GM12878 (cell line): Measurements from ENCODE around the gene DLG2. TPM values are rescaled to one million over a fixed set of nuclear protein-coding genes. Genes with fewer than 3 reads are reported as not detected.

Experiments used
- ATAC-seq: fragments of 200-7000 bp; cut with Tn5 transposase; 3 replicates; pipeline ENCODE4 v1.9.1; 2020; ENCODE audit warnings: mild to moderate bottlenecking, moderate library complexity
- BruUV-seq: library from RNA; stranded (reverse); fragments of 400-500 nt; replicated peaks from 2 replicates; lab custom pipeline; 2021; lab: Mats Ljungman, UMichigan
- CTCF ChIA-PET: fragments of 300-600 bp; sonication (Branson Sonifier 250); formaldehyde crosslinking; extraction: SDS; loops from one replicate; lab custom pipeline; 2021; ENCODE audit warnings: inconsistent platforms; lab: Yijun Ruan, JAX
- POLR2A ChIA-PET: fragments of 350-600 bp; formaldehyde crosslinking; extraction: SDS; loops from one replicate; lab custom pipeline; 2021; ENCODE audit warnings: inconsistent platforms; lab: Charles Lee
- RAD21 ChIA-PET: fragments of 300-600 bp; sonication (Branson Sonifier 250); formaldehyde crosslinking; loops from one replicate; lab custom pipeline; 2023; ENCODE audit warnings: antibody characterized with exemption; ENCODE audit not compliant: unreplicated experiment; lab: Charles Lee
- SMC1A ChIA-PET: fragments of 300-600 bp; sonication (Branson Sonifier 250); formaldehyde crosslinking; loops from one replicate; lab custom pipeline; 2023; ENCODE audit not compliant: unreplicated experiment, uncharacterized antibody; lab: Charles Lee
- DNase-seq: peaks from one replicate; pipeline ENCODE4 v3.0.0-alpha.2; 2011; ENCODE audit warnings: low read depth, low spot score
- FAIRE-seq: peaks from 3 replicates; lab custom pipeline; 2011; peaks lifted over from hg19 to GRCh38; lab: Jason Lieb, UNC
- H2AFZ ChIP-seq: 2 replicates; pipeline ENCODE4 v1.6.0; 2011; ENCODE audit warnings: low read depth, low read length, control low read depth; ENCODE audit not compliant: control insufficient read depth
- H3K27ac ChIP-seq: 2 replicates; pipeline ENCODE4 v1.5.1; 2011; ENCODE audit warnings: control low read depth; ENCODE audit not compliant: control insufficient read depth, insufficient read depth
- H3K27me3 ChIP-seq, 2 experiments: replicated peaks in 1 of 2; 2 replicates each; pipeline versions ENCODE4 v1.6.0 to v1.6.1; 2011; ENCODE audit warnings: low read length in 1 of 2; ENCODE audit not compliant: control insufficient read depth in 2 of 2, insufficient read depth in 2 of 2
- H3K36me3 ChIP-seq, 2 experiments: 2 replicates each; pipeline ENCODE4 v1.5.1; 2011; ENCODE audit warnings: low read length in 1 of 2; ENCODE audit not compliant: control insufficient read depth in 2 of 2, insufficient read depth in 2 of 2
- H3K4me1 ChIP-seq: 2 replicates; pipeline ENCODE4 v1.6.1; 2011; ENCODE audit warnings: mild to moderate bottlenecking, low read length, moderate library complexity, mixed read lengths; ENCODE audit not compliant: control insufficient read depth, insufficient read depth
- H3K4me2 ChIP-seq: 2 replicates; pipeline ENCODE4 v1.6.0; 2011; ENCODE audit warnings: control low read depth; ENCODE audit not compliant: control insufficient read depth, insufficient read depth
- H3K4me3 ChIP-seq: fragments of 200-600 bp; sonication (generic); 2 replicates; pipeline ENCODE4 v1.5.1; 2016
- H3K79me2 ChIP-seq: 2 replicates; pipeline ENCODE4 v1.6.0; 2011; ENCODE audit warnings: low read length; ENCODE audit not compliant: control insufficient read depth, insufficient read depth
- H3K9ac ChIP-seq: 2 replicates; pipeline ENCODE4 v1.8.0; 2011; ENCODE audit warnings: low read length, control low read depth, mixed read lengths; ENCODE audit not compliant: control insufficient read depth, insufficient read depth
- H3K9me3 ChIP-seq: replicated peaks from 3 replicates; pipeline ENCODE4 v1.5.1; 2011; ENCODE audit warnings: mild to moderate bottlenecking, low read length; ENCODE audit not compliant: control insufficient read depth, insufficient read depth
- H4K20me1 ChIP-seq: 2 replicates; pipeline ENCODE4 v1.6.0; 2011; ENCODE audit not compliant: control insufficient read depth, insufficient read depth
- CBFB ChIP-seq: IDR thresholded peaks from 2 replicates; pipeline ENCODE4 v1.6.1; 2016; ENCODE audit warnings: antibody characterized with exemption, low read depth
- CBX3 ChIP-seq: fragments of 200-600 bp; sonication (generic); IDR thresholded peaks from 2 replicates; pipeline ENCODE4 v1.6.1; 2016; ENCODE audit warnings: low read depth, borderline replicate concordance
- CREM ChIP-seq: IDR thresholded peaks from 2 replicates; pipeline ENCODE4 v1.6.1; 2014; ENCODE audit warnings: antibody characterized with exemption, low read depth
- EED ChIP-seq: sonication (generic); IDR thresholded peaks from 2 replicates; pipeline ENCODE4 v1.6.1; 2016; ENCODE audit warnings: antibody characterized with exemption, low read depth
- ESRRA ChIP-seq: IDR thresholded peaks from 2 replicates; pipeline ENCODE4 v1.6.1; 2012; ENCODE audit warnings: mild to moderate bottlenecking, low read length, improper control_type of control experiment
- GABPA ChIP-seq: IDR thresholded peaks from 2 replicates; pipeline ENCODE4 v1.6.1; 2014; ENCODE audit warnings: antibody characterized with exemption, low read depth, mild to moderate bottlenecking, inconsistent platforms
- JUNB ChIP-seq: IDR thresholded peaks from 2 replicates; pipeline ENCODE4 v1.6.1; 2016; ENCODE audit warnings: antibody characterized with exemption, mild to moderate bottlenecking
- MEF2A ChIP-seq: IDR thresholded peaks from 2 replicates; pipeline ENCODE4 v1.6.1; 2011; ENCODE audit warnings: low read depth, mild to moderate bottlenecking, low read length, moderate library complexity; ENCODE audit not compliant: insufficient read depth
- NFIC ChIP-seq: IDR thresholded peaks from 2 replicates; pipeline ENCODE4 v1.6.1; 2012; ENCODE audit warnings: low read depth, mild to moderate bottlenecking, inconsistent platforms, low read length, moderate library complexity
- WGBS: methylation state at CpG from one replicate; pipeline ENCODE4 v1.1.6; 2016; ENCODE audit warnings: low lambda C conversion rate; ENCODE audit not compliant: insufficient replicate concordance, insufficient coverage; ENCODE audit errors: missing lambda C conversion rate; 5-methylcytosine and 5-hydroxymethylcytosine counted together
- in situ Hi-C: fragments of 300-500 bp; cut with MboI; formaldehyde crosslinking; loops from 9 replicates; pipeline ENCODE4 v1.14.3; 2018; ENCODE audit warnings: mixed read lengths
- intact Hi-C: fragments of 100-400 bp; cut with micrococcal nuclease; formaldehyde crosslinking; loops from one replicate; pipeline ENCODE4 v1.14.2; 2022; ENCODE audit not compliant: unreplicated experiment
- polyA plus RNA-seq, 11 experiments: library from polyadenylated mRNA; depleted of rRNA in 4 of 11; unstranded in 6 of 11; stranded (reverse) in 5 of 11; fragments of >200 nt; fragmentation: Nextera tagmentation in 4 of 11; fragmentation: Illumina TruSeq in 1 of 11; extraction: Ambion mirVana in 4 of 11; extraction: Trizol in 1 of 11; gene quantifications; 1 replicate in 1 of 11; 2 replicates in 10 of 11; pipeline versions ENCODE4 v1.2.1 to v1.2.3, GENCODE V29; 2011 to 2016; ENCODE audit warnings: inconsistent platforms in 2 of 11, missing spikeins in 2 of 11, low read depth in 1 of 11
- total RNA-seq, 4 experiments: library from RNA; depleted of rRNA in 3 of 4; stranded (reverse); fragments of >200 nt in 3 of 4; fragmentation: Illumina TruSeq in 1 of 4; extraction: Trizol in 1 of 4; gene quantifications; 2 replicates each; pipeline versions ENCODE4 v1.2.1 to v1.2.3, GENCODE V29; 2013 to 2021
- TF ChIP-seq, protein P1 (sequence below): fragments of 150-350 bp; IDR thresholded peaks from 2 replicates; pipeline ENCODE4 v1.6.1; 2016; ENCODE audit warnings: low read depth, low read length
- TF ChIP-seq, protein P2 (sequence below): IDR thresholded peaks from 2 replicates; pipeline ENCODE4 v1.6.1; 2012; ENCODE audit warnings: low read length, inconsistent platforms
- TF ChIP-seq, protein P3 (sequence below): fragments of 450-650 bp; IDR thresholded peaks from 2 replicates; pipeline ENCODE4 v1.6.1; 2017; ENCODE audit warnings: mild to moderate bottlenecking, moderate library complexity

Gene DLG2
- total and polyA plus RNA-seq, 10 of the 15 experiments (the other 5 are each of a cell fraction or from before 2014, with no cell fraction given): 0.09 to 0.98 (median 0.35) TPM

DNA sequence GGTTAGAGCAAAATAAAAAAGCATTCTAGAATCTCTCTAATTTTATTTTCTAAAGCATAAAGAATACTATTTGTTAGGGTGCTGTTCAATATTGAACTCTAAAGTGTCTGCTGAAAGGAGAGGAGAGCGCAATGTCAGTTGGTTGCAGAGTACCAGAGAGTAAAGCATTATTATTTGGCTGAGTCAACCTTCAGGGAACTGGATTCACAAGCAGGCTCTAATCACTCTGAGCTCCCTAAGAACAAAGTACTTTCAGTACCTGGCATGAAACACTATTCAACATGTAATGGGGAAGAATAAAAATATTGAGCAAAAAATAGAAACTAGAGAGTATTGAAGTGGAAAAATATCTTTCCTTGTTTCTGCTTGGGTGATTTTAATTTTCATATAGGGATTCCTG lies 1380.0 kb downstream of the DLG2 start (continued):
- TF ChIP-seq, protein P1, sequence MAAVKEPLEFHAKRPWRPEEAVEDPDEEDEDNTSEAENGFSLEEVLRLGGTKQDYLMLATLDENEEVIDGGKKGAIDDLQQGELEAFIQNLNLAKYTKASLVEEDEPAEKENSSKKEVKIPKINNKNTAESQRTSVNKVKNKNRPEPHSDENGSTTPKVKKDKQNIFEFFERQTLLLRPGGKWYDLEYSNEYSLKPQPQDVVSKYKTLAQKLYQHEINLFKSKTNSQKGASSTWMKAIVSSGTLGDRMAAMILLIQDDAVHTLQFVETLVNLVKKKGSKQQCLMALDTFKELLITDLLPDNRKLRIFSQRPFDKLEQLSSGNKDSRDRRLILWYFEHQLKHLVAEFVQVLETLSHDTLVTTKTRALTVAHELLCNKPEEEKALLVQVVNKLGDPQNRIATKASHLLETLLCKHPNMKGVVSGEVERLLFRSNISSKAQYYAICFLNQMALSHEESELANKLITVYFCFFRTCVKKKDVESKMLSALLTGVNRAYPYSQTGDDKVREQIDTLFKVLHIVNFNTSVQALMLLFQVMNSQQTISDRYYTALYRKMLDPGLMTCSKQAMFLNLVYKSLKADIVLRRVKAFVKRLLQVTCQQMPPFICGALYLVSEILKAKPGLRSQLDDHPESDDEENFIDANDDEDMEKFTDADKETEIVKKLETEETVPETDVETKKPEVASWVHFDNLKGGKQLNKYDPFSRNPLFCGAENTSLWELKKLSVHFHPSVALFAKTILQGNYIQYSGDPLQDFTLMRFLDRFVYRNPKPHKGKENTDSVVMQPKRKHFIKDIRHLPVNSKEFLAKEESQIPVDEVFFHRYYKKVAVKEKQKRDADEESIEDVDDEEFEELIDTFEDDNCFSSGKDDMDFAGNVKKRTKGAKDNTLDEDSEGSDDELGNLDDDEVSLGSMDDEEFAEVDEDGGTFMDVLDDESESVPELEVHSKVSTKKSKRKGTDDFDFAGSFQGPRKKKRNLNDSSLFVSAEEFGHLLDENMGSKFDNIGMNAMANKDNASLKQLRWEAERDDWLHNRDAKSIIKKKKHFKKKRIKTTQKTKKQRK: no peak

- Histone ChIP-seq H3K4me1 (no peaks in the 10 kb centered on the region), H3K4me2 (no peak overlapping the region), H4K20me1 (no peaks in the 10 kb centered on the region), H3K27me3 (no peaks in the 10 kb centered on the region), H3K36me3 (no peaks in the 10 kb centered on the region), H3K79me2 (no peaks in the 10 kb centered on the region), H3K9ac (no peak overlapping the region), H3K27ac (no peak overlapping the region), H3K9me3 (no peaks in the 10 kb centered on the region), H2AFZ (no peak overlapping the region), H3K4me3 (no peak overlapping the region)
- ChIA-PET POLR2A (no interaction called here), CTCF (no interaction called here), SMC1A (no interaction called here), RAD21 (no interaction called here)
- DNase-seq (no peak), FAIRE-seq (no peak), ATAC-seq (peak; percentile 77)
- BruUV-seq: no TSS peak
- intact Hi-C loops (loop anchor here (5.0 kb wide), 1 partner anchor 271 kb away; no protein-coding TSS in a partner anchor), in situ Hi-C loops (no loop called here)
- WGBS: 0% methylated on average over 3 of the region's 3 CpGs
- TF ChIP-seq JUNB (peak; percentile 97), CBFB (0 out of 2 replicates have a peak, but pooled peaks have one; percentile 26), MEF2A (0 out of 2 replicates have a peak, but pooled peaks have one; percentile 5), CBX3 (no peak), NFIC (peak; percentile 91), CREM (peak; percentile 56; the same call in 1 of the 2 replicates), GABPA (peak; percentile 40; the same call in 1 of the 2 replicates), EED (peak; percentile 42; the same call in 1 of the 2 replicates), ESRRA (no peak)
- TF ChIP-seq, protein P2, sequence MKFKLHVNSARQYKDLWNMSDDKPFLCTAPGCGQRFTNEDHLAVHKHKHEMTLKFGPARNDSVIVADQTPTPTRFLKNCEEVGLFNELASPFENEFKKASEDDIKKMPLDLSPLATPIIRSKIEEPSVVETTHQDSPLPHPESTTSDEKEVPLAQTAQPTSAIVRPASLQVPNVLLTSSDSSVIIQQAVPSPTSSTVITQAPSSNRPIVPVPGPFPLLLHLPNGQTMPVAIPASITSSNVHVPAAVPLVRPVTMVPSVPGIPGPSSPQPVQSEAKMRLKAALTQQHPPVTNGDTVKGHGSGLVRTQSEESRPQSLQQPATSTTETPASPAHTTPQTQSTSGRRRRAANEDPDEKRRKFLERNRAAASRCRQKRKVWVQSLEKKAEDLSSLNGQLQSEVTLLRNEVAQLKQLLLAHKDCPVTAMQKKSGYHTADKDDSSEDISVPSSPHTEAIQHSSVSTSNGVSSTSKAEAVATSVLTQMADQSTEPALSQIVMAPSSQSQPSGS: peak; percentile 70
- TF ChIP-seq, protein P3, sequence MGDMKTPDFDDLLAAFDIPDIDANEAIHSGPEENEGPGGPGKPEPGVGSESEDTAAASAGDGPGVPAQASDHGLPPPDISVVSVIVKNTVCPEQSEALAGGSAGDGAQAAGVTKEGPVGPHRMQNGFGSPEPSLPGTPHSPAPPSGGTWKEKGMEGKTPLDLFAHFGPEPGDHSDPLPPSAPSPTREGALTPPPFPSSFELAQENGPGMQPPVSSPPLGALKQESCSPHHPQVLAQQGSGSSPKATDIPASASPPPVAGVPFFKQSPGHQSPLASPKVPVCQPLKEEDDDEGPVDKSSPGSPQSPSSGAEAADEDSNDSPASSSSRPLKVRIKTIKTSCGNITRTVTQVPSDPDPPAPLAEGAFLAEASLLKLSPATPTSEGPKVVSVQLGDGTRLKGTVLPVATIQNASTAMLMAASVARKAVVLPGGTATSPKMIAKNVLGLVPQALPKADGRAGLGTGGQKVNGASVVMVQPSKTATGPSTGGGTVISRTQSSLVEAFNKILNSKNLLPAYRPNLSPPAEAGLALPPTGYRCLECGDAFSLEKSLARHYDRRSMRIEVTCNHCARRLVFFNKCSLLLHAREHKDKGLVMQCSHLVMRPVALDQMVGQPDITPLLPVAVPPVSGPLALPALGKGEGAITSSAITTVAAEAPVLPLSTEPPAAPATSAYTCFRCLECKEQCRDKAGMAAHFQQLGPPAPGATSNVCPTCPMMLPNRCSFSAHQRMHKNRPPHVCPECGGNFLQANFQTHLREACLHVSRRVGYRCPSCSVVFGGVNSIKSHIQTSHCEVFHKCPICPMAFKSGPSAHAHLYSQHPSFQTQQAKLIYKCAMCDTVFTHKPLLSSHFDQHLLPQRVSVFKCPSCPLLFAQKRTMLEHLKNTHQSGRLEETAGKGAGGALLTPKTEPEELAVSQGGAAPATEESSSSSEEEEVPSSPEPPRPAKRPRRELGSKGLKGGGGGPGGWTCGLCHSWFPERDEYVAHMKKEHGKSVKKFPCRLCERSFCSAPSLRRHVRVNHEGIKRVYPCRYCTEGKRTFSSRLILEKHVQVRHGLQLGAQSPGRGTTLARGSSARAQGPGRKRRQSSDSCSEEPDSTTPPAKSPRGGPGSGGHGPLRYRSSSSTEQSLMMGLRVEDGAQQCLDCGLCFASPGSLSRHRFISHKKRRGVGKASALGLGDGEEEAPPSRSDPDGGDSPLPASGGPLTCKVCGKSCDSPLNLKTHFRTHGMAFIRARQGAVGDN: no peak
Observed at GRCh38 chr11:84243629-84244263, 1383.4 kb downstream of the DLG2 start.
